Measurements from ENCODE around the gene ADGRB2.

Gene ADGRB2

DNA sequence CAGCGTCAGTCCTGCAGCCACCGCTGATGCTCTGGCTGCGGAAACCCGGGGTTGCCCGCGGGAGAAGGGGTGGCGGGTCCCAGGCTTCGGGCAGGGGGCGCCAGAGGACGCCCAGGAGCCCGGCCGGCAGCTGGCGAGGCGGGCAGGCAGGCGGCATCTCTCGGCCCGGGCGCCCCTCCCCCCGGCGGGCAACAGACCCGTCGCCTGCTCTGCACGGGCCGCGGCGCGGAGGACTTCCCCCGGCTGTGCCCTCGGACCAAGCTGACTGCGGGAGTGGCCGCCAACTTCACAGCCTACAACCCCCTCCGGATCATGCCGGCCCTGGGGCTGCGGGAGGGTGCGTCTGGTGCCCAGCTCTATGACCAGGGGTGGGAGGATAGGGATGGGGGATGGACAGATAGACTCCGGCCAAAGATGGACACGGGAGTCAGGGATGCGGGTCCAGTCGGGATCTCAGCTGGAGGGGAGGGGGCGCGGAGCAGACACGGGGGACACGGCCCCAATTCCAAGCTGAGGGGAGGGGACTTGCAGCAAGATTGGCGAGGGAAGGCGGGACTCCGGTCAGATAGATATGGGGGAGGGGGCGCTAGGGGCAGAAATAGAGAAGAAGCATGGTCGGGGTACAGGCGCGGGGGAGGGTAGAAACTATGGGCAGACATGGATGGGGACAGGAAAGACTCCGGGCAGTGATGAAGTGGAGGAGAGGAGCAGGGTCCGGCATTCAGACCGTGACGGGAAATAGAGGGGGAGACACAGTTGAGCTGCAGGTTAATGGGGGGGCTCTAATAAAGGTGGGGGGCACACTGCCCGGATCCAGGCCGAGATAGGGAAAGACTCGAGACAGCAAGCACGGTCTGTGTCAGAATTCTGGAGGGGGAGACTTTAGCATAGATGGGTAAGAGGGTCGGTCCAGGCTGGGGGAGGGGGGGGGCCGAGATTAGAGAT is 1.1 kb downstream of the ADGRB2 start:
- peak; percentile 57 for DNase-seq (ENCODE audit: low spot score)

DNA sequence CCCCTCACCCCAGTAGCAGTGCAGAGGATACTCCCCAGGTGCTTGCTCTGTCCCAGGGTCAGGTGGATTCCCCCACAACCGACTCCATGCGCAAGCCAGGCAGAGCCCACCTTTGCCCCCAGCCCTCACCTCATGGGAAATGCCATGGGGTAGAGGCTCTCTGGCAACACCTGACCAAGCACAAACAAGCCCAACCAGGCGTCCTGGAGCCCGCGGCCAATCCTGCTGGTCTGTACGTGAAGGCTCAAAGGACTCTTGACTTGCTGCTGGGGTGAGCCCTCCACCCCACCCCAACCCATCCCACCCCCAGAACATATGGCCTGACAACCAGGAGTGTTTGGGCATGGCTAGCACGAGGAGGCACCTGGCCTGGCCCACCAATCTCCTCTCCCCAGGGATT is 1.8 kb downstream of the ADGRB2 start:
- no peak for DNase-seq (ENCODE audit: low spot score)

DNA sequence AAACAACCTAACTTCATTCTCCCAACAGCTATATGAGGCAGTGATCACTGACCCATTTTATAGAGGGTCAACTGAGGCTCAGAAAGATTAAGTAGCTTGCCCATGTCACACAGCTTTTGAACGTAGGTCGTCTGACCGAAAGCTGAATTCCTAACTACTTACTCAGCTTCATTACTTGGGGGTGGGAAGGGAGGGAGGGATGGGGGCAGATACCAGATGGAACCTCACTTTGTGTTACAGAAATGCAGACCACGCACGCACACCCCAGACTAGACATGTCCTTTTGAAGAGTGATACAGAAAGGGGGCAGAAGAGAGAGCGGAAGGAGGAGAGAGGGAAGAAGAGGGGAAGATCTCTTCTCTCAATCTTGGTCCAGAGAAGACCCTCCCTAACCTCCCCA is 2.3 kb downstream of the ADGRB2 start:
- DNase-seq (ENCODE audit: low spot score): no peak

DNA sequence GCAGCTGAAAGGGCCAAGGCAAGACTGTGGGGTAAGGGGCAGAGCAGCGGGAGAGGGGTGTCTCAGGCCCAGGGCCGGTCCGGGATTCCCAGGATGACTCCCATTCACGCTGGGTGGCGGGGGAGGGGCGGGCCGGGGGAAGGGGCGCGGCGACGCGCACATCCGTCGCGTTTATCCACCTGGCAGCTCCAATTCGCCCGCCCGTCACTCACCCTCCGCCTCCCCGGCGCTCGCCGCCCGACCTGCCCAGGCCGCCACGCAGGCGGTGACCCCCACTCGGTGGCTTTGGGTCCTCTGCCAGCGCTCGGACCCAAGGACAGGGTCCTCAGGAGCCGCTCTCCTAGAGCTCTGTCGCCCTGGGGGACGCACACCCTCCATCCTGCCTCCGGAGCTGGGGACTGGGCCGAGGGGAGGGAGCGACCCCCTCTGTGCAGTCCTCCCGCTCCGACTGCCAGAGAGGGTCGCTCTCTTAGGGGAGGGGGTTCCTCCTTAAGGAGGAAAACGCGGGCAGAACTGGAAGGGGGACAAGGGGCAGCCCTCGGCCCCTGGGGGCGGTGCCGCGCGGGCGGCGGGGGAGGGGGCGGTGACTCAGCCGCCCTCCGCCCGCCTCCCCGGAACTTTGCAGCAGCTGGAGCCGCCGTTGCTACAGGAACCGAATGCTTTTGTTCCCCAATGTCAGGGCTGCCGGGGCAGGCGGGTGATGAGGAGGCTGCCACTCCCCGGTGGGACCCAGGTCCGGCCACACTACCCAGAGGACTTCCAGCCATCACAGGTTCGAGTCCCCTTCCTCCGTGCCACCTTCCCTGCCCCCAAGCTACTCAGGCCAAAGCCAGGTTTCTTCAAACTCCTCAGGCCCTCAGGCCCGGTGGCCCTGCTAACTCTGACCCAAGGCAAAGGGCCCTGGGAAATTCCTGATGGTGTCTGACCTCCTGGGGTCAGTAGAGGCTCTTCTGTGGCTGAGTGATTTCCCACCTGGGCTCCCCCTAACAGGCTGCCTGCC is 3.4 kb downstream of the ADGRB2 start:
- DNase-seq (ENCODE audit: low spot score): peak; percentile 69

DNA sequence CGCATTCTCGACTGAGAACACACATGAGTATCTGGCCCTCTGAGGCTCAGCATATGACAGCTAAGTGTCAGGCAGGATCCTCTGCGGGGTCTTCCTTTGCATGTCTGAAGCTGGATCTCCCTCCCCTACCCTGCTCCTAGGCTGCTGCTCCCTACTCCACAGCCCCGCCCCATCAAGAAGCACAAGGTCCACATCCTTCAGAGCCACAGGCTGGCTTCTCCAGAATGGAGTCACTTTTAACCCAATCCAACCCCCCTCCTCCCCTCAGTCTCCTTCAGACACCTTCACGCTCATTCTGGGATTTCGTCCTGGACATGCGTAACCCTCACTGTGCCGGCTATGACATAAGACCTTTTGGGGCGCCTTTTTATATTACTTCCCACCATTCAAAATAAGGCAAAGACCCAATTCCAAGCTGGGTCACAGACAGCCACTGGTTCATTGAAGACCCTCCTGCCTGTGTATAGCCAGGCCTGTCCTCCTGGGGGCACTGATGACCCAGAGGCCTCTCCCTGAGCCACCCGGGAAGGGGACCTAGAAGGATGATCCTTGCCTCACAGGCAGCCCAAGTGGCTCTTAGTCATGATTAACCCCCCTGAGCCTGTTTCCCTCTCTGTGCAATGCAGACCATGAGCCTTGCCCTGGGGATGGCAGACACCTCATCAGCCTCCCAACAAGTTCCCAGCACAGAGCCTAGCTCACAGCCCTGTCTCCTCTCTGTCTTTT is 4.7 kb downstream of the ADGRB2 start:
- no peak for DNase-seq (ENCODE audit: low spot score)

DNA sequence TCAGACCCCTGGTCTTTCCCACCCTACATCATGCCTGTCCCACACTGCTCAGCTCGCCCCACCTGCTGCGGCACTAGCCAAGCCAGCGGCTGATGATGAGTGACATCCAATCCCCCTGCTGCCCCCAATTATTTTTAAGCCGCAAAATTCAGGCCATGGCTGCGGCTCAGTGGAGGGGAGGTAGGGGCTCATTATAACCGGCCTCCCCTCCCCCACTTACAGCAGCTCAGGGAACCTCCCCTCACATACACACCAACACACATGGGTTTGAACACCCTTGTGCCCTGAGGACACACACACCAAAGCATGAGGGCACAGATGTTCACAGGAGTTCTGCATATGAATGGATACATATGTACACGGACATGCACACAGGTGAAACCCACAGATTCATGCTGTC is 5.3 kb downstream of the ADGRB2 start:
- no peak for DNase-seq (ENCODE audit: low spot score)

DNA sequence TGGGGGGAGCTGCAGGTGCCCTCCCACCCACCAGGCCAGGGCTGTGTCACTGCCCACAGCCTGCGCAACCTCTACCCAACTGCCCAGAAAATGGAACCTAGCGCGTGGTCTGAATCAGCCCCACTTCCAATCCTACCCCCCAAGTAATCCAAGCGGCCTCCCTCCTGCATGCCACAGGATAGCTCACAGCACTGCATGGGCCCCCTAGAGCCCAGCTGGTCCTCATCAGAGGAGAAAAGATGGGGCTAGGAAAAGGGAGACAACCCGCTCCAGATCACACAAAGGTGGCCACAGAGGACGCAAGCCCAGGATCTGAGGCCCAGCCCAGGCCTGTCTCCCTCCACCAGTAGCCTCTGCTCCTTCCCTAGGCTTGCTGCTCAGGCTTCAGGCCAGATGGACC is 6.2 kb downstream of the ADGRB2 start:
- DNase-seq (ENCODE audit: low spot score): no peak

DNA sequence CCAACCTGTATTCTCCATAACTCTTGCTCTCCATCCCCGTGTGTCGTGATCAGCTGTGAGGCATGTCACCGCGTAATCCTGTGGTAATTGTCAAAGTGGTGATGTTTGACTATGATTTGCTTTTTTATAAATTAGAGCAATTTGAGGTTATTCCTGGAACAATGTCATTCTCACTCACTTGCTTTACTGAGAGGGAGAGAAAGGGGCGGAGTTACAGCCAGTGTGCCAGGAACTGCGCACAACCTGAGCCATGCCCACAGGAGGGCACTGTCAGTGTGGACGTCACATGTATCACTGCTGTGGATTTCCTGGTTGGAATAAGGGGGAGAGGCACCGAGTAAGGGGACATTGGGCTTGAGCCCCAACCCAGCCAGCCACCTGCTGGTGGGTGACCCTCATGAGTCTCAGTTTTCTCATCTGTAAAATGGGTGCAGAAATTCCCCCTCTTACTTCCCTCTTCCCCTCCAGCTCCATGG is 6.9 kb downstream of the ADGRB2 start:
- DNase-seq (ENCODE audit: low spot score): no peak

DNA sequence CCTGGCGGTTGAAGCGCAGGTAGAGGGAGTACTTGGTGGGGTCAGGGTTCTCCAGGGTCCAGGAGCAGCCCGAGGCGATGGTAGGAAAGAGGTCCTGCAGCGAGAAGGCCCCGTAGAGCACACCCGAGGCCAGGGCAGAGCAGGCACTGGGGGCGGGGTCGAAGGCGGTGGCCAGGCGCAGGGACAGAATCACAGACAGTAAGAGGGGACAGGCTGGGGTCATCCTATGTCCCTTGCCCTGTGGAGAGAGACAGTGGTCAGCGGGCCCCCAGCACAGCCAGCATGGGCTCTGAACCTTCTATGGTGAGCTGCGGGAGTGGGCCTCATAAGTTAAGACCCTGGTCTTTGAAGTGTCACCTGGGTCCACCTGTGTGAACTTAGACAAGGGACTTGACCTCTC is 7.6 kb downstream of the ADGRB2 start:
- no peak for DNase-seq (ENCODE audit: low spot score)

DNA sequence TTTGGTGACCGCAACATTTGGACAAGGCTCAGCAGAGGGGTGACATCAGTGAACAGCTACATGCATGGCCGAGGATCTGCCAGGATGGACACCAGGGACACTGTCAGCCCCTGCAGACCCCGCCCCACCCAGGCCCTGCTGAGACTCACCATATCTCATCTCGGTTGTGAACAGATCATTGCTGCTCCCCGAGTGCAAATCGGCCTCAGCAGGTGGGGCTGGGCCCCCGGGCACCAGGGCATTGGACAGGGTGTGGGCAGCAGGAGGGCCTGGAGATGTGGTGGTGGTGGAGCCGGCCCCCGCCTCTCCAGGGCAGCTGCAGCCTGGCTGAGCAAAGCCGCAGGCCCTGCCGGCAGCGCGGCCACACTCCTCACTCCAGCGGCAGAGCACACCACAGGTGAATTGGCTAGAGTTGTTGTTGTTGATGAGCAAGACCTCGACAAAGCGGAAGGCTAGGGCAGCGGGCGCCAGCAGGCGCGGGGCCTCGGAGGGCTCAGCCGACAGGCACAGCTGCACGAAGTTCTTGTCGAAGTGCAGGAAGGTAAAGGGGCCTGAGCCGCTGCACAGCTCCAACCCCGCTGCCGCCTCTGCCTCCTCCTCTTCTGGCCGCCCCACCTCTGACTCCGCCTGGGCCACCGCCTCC is 8.2 kb downstream of the ADGRB2 start:
- no peak for DNase-seq (ENCODE audit: low spot score)

DNA sequence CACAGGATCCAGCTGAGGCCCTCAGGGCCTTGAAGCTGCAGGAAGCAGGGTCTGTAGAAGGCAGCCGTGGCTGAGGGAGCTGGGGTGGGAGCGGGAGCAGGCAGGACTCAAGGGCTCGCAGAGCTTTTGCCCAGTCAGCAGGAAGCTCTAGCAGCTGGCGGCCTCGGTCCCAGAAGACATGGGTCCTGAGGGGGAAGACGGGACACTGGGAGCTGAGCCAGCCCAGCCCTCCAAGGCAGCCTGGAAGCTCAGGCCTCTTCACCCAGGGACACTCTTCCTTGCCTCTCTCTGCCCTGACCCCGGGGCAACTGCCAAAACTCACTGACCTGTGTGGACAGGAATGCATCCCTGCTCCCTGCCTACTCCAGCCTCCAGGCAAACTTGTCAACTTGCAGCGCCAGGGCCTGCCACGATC is 8.9 kb downstream of the ADGRB2 start:
- DNase-seq (ENCODE audit: low spot score): no peak

DNA sequence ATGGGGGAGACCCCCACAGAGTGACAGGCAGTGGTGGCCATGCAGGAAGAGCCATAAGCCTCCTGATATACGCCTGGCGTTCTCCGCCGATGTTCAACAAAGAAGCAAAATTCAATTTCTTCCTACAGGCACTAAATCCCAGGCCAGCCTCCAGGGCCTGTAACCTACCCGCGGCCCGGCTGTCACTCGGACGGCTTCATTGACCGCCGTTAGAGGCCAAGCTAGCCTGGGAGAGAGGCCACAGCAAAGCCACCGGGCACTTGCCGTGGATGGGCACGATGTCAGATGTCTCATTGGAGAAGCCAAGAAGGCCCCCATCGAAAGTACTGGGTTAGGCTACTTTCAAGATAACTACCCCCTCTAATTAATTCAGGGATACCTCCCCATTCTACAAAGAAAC is 9.7 kb downstream of the ADGRB2 start:
- DNase-seq (ENCODE audit: low spot score): no peak

DNA sequence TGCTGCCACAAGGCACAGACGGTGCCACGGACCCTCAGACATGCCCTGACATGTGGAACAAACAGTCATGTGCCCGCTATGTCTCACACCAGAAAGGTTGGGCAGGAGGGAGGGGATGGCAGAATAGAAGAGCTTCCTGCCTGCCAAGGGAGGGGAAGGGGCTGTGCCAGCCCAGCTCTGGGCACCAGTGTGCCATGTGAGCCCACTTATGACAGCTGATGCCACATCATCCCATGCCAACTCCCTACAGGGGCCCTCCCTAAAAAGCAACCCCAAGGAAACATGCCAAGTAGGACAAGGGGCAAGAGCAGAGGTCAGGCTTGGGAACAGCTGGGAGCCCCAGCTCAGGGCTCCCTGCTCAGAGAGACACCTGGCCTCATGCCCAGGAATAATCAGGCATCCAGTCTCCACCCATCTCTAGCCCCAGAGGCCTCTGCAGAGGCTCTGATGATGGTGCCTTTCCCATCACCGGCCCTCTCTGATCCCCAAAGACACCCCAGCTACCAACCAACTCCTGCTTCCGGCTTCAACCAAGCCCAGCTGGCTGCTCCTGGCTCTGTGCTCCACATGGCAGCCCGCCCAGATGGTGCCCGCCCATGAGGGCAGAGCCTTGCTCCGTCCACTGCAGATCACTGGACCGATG is 10.3 kb downstream of the ADGRB2 start:
- DNase-seq (ENCODE audit: low spot score): no peak

DNA sequence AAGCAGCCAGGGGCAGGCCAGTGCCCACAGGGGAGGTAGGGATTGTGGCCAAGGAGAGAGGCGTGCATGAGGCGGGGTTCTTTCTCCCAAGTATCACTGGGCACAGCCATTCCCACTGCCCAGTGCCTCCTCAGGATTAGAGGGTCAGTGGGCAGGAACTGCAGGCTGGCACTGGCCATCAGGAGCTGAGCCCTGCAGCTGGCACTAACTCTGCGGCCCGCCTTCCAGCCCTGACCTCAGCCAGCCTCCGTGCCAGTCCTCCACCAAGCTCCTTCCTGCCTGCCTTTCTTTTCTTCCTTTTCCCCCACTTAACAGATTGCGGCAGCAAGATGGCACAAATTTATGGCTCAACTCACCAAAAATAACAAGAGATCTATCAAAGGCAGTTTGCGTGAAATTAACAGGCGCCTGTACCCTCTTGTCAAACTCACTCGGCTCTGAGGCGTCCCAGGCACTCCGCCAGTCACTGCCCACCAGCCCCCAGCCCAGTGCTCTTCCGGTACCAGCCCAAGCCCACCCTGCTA is 11.1 kb downstream of the ADGRB2 start:
- DNase-seq (ENCODE audit: low spot score): no peak

DNA sequence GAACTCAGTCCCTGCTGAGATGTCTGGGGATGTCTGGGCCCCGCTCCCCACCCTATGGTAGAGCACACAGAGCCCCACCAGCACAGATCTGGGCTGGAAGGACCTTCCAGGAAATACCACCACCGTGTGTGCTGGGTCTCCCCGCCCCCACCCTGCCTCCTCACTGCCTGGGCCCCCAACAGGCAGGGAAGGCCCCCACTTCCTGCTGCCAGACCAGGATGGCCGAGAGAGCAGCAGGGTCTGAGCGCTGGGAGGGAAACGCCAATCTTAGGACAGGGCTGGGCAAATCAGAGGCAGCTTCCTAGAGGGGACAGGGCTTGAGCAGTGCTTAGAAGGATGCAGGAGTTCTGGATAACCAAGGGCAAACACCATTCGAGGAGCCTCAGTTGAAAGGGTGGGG is 11.9 kb downstream of the ADGRB2 start:
- no peak for DNase-seq (ENCODE audit: low spot score)

DNA sequence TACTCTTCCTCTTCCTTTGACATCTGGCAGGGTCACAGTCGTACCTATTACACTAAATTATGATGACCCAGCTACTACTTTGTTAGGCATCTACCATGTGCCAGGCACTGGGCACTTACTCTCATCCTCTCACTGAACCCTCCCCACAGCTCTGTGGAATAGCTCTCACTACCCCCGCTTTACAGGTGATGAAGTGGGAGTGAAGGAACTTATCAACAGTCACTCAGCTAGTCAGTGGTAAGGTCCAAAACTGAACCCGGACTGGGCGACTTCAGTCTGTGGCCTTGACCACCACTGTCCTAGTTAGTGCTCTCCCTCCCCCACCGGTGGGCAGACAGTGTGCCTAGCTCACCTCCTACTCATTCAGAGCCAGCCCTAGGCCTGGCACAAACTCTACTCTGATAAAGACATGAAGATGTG is 12.3 kb downstream of the ADGRB2 start:
- no peak for DNase-seq (ENCODE audit: low spot score)

DNA sequence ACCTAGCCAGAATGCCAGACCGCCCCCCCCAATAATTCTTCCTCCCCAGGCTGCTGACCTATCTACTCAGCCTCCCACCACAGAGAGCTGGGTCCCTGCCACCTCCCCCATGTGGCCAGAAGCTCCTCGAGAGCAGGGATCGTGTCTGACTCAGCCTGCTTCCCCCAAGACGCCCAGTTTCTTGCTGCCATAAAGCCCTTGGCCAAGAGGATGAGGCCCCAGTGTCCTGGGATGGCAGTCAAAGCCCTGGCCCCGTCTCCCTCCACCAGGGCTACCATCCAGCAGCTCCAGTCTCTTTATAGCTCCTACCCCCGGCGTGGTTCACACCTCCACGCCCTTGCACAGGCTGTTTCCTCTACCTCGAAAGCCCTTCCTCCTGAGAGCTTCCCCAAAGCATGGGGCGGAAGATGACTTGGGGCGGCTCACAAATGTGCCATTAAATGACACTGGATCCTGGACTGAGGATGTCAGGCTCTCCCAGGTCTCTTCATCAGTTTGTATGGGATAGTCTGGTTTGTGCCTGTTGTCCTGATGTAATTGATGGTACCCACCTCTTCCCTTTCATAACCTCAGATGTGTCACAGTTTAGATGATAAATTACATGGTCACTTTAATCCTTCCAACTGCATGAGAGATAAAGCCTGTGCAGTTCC is 13.2 kb downstream of the ADGRB2 start:
- peak; percentile 27 for DNase-seq (ENCODE audit: low spot score)

DNA sequence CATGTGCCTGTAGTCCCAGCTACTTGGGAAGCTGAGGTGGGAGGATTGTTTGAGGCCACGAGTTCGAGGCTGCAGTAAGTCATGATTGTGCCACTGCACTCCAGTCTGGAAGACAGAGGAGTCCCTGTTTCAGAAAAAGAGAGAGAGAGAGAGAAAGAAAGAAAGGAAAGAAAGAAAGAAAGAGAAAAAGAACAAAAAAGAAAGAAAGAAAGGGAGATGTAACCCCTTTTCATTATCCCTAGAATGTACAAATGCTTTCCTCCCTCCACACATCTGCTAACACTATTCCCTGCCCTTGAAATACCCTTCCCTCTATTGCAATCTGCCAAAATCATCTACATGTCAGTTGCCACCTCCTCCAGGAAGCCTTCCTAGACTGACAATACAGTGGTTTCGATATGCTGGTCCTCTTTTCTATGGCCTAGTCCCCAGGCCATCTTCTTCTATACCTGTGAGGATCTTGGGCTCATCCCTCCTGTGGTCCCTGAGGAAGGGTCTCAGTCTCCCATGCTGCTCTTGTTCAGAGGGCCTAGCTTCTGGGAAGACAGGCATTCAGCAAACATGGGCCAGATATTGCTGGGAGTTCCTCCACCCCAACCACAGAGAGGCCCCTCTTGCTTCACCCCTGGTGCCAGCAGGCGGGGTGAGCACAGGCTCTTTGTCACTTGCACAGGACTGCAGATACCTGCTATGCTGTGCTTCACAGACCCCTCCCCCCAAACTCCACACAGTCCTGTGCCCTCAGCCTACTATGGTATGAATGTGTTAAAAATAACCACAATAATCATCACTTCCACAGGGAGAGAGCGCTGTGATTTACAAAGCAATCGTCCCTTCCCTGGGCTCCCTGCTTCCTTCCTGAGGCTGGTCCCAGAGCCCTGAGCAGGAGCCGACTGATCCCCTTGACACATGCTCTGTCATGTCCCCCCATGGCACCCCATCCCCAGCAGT is 14.1 kb downstream of the ADGRB2 start:
- no peak for DNase-seq (ENCODE audit: low spot score)

DNA sequence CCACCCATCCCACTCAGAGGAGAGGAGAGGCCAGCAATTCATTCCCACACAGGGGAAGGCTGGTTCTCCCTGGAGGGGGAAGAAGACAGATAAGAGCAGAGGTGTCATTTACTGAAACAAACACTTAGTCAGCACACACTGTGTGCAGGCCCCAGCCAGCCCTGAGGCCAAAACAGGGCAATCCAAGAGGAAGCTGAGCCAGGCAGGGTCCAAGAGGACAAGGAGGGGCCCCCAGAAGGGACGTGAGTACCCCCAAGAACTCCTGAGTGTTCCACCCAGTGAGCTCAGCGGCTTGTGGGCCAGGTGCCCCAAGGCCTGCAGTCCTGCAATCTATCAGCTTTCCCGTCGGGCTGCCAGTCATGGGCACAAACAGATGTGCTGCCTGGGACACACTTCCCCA is 15.8 kb downstream of the ADGRB2 start:
- DNase-seq (ENCODE audit: low spot score): no peak
